EL (cell line): Measurements from ENCODE around the gene HTR6.

ENCODE experiments used
- DNase-seq: peaks from one replicate; pipeline ENCODE4 v3.0.0-alpha.2; 2016

HTR6 gene

DNA sequence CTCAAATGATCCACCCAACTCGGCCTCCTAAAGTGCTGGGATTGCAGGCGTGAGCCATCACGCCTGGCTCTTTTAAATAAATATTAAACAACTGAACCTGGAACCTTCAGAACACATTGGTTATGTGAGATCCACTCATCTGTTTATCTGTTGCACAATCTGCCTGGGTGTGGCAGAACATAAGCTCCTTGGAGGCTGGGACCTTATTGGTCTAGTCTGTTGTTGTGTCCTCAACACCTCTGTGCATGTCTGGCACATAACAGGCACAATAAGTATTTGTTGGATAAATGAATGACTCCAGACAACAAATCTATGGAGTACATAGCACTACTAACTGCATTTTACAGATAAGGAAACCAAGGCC is 24.7 kb upstream of the HTR6 start:
- DNase-seq: no peak

GRCh38 chr1:19640363-19641316 is 24.0 kb upstream of the HTR6 start:
- no peak for DNase-seq

DNA sequence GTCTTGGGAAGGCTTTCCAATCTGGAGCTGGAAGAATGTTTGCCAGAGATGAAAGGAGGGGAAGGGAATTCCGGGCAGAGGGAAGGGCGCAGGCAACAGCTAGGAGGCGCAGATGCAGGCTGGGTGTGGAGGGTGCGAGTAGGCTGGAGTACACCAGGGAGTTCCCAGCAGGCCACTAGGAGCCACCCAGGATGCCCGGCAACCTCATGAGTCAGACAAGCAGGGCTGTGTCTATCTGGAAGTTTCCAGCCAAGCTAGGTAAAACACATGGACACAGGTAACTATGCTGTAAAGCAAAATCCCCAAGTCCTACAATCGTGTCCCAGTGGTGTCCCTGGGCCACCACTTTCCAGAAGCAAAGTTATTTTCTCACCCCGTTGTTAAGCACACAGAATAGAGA is 21.6 kb upstream of the HTR6 start:
- DNase-seq: peak; percentile 80

- peak; percentile 67 for DNase-seq
Observed at GRCh38 chr1:19643602-19644394, 20.9 kb upstream of the HTR6 start, which contains the start of gene NBL1. TSS of gene NBL1 (plus strand) at chr1:19644311. CDS start at chr1:19655031, 10,720 bp downstream.

DNA sequence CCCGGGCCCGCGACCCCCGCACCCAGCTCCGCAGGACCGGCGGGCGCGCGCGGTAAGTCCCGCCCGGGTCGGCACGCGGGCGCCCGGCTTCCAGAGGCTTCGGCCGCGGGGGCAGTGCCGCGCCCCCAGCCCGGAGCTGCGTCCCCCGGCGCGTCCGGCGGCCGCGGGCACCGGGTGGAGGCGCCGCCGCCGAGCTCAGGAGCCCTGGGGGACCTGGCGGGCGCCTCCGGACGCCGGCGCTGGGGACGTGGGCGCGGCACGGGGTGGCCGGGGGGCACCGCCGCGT is 20.3 kb upstream of the HTR6 start:
- DNase-seq: no peak

GRCh38 chr1:19644681-19645410 is 19.8 kb upstream of the HTR6 start:
- peak; percentile 47 for DNase-seq

DNA sequence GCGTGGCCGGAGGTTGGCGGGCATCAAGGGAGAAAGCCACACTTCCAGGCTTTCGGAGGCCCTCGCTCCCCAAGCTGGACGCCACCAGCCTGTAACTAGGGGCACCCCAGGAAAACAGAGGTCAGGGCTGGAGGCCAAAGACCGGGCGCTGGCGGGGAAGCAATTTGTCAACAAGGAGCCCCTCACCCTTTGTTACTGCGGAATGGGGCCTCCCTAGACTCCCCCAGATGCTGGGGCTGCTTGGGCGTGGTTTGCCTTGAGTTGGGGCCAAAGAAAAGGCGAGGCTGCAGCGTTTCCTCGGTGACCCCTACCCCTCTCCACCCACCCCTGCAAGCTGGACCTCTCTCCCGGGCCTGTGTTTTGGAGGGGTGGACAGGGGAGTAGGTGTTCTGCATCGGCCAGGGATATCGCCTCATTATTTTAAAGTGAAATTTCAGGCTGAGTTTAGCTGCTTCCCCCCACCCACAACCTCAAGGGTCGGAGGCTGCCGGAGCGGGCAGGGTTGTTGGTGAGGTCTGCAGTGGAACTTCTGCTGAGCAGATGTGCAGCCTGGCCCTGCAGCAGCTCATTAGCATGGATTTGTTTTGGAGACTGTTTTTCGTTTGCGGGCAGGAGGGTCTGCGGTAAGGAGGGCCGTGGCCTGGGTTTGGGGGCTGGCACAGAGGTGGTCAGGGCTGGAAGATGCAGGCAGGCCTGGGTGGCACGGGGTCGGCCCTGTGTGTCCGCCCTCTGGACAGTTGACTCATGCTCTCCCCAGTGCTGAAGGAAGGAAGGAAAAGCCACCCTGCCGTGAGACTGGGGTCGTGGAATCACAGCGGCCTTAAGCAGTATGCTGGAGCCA is 19.0 kb upstream of the HTR6 start:
- DNase-seq: peak; percentile 46

DNA sequence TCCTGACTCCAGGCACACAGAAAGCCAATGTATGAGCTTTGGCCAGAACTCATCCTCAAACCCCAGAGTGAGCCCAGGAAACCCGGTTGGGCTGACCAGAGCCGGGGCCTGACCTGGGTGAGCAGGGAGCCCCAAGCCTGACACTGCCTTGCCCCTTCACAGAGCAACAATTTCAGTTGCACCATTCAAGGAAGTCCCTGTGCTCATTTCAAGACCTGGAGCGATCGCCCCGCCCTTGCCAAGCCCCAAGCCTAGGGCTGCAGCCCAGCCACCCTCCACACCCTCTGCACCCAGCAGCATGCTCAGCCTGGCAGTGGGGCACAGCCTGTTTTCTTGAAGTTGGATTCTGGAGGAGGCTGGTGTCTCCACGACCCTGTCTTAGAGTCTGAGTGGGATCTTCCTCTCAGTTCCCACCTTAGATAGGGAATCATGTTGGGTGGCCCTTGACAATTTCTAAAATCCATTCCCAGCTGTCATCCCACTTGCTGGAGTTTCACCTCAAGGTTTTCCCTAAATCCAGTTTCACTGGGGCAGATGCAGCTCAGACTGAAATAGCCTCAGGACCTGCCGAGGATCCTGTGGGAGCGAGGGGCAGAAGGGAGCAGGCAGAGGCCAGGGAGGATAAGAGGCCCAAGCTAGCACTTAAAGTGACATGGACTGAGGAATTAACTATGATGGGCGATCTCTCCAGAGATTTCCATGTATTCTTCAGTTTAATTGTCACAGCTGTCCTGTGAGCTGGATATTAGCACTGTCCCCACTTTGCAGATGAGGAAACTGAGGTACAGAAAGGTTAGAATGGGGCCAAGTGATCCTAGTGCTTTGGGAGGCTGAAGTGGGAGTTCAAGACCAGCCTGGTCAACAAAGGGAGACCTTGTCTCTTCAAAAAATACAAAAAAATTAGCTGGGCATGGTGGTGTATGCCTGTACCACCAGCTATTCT is 18.0 kb upstream of the HTR6 start:
- no peak for DNase-seq

GRCh38 chr1:19647643-19648042 is 17.0 kb upstream of the HTR6 start:
- DNase-seq: no peak

DNA sequence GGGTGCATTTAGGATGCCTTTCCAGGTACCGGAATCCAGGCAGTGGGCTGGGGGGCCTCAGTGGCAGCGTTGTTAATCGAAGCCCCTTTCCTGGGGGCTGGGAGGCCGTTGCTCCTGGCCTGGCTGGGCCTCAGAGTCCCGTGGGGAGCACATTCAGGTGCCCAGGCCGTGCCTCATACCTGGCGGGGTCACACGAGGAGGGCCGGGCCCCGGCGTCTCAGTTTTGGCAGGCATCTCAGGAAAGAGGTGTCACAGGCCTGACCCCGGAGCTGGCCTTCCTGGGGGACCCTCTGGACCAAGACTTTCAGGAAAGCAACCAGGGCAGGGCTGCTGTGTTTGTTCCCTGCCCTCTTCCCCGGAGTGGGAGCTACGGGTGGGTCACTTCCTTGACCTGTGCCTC is 16.4 kb upstream of the HTR6 start:
- no peak for DNase-seq

- DNase-seq: no peak
Observed at GRCh38 chr1:19648689-19649088, 16.0 kb upstream of the HTR6 start.

DNA sequence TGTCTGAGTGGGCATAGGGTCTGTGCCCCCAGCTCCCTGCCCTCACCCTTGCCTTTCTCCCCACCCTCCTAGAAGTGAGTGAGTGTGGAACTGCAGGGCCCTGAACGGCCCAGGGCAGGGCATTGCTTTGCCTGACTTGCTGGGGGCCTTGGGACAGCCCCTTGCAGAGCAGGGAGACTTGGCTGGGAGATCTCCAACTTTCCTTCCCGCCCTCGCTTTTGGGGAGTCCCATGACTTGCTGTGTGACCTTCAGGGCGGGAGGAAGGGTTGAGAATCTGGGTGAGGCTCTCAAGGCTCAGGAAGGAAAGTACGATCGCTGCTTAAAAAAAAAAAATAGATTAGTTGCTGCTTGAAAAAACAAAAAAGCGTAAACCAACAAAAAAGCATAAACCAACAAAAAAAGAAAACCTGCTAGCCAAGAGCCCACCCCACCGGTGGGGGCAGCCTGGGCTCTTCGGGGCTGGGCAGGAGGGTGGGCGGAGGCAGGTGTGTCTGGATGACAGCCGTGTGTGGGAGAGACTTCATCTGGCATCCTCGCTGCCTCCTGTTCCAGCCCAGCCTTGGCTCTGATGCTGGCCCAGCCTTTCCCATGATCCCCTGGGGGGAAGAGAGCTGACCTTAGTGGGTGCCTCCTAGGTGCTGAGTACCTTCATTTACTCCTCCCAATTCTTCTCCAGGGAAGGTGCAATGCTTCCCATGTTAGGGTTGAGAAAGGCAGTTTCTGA is 14.1 kb upstream of the HTR6 start:
- no peak for DNase-seq

GRCh38 chr1:19651141-19651737 is 13.4 kb upstream of the HTR6 start:
- peak; percentile 53 for DNase-seq

GRCh38 chr1:19654386-19654785 is 10.3 kb upstream of the HTR6 start:
- no peak for DNase-seq

DNA sequence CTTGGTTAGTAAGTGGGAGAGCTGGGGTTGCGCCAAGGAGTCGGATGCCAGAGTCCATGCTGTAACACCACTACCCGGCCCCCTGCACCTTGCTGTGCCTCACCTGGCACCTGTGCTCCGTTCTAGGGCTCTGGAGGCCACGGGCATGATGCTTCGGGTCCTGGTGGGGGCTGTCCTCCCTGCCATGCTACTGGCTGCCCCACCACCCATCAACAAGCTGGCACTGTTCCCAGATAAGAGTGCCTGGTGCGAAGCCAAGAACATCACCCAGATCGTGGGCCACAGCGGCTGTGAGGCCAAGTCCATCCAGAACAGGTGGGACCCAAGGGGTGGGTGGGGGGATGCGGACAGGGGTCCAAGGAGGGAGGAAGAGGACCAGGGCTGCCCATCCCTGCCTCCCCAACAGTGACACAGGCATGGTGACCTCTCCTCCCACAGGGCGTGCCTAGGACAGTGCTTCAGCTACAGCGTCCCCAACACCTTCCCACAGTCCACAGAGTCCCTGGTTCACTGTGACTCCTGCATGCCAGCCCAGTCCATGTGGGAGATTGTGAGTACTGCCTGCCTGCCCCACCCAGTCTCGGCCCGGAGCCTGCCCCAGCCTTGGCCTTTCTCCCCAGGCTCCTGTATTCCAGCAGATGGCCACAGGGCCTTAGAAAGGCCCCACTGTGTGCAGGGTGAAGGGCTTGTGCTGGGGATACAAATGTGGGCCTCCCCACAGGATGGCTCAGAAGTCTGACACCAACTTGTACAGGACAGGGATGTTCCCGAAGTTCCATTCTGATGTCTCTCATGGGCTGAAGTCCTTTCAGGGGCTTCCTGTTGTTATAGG is 9.6 kb upstream of the HTR6 start:
- no peak for DNase-seq

DNA sequence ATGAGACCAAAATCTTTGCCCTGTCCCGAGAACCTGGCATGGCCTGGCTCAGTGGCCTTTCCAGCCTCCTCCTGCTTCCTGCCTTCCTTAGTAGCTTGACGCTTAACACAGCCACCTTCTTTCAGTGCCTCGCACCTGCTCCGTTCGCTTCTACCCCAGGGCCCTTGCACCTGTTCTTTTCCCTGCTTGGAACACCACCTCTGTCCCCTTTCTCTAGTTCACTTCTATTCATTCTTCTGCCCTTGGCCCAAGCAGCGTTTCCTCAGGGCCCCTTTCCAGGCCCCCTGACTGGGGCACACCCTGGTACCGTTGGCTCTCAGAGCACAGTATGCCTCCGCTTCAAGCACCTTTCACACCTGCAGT is 9.0 kb upstream of the HTR6 start:
- no peak for DNase-seq

GRCh38 chr1:19656134-19656779 is 8.4 kb upstream of the HTR6 start:
- no peak for DNase-seq

DNA sequence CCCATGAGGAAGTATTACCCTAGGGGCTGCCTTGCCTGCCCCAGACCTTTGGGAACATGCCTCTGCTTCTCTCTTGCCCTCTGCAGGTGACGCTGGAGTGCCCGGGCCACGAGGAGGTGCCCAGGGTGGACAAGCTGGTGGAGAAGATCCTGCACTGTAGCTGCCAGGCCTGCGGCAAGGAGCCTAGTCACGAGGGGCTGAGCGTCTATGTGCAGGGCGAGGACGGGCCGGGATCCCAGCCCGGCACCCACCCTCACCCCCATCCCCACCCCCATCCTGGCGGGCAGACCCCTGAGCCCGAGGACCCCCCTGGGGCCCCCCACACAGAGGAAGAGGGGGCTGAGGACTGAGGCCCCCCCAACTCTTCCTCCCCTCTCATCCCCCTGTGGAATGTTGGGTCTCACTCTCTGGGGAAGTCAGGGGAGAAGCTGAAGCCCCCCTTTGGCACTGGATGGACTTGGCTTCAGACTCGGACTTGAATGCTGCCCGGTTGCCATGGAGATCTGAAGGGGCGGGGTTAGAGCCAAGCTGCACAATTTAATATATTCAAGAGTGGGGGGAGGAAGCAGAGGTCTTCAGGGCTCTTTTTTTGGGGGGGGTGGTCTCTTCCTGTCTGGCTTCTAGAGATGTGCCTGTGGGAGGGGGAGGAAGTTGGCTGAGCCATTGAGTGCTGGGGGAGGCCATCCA is 7.8 kb upstream of the HTR6 start:
- no peak for DNase-seq
